H54 (cell line): ENCODE results near the gene INPP4A.

Experiments
- DNase-seq: peaks from one replicate; pipeline ENCODE4 v3.0.0; 2011; ENCODE audit warnings: low spot score, mixed read lengths; ENCODE audit not compliant: insufficient read length
- FAIRE-seq: peaks from 3 replicates; lab custom pipeline; 2011; peaks lifted over from hg19 to GRCh38; lab: Jason Lieb, UNC
- POLR2A ChIP-seq: IDR thresholded peaks from 2 replicates; pipeline ENCODE4 v1.6.1; 2011; ENCODE audit warnings: low read depth, mild to moderate bottlenecking, low read length

INPP4A gene

GRCh38 chr2:98445683-98446581 is 1.3 kb downstream of the INPP4A start:
- DNase-seq (no peak), FAIRE-seq (no peak)
- no peak for TF ChIP-seq POLR2A

- FAIRE-seq, result no peak
- no peak for TF ChIP-seq POLR2A
- no peak for DNase-seq
These were observed 2.2 kb downstream of the INPP4A start for GRCh38 chr2:98446850-98447249.

- no peak for TF ChIP-seq POLR2A
- FAIRE-seq (no peak), DNase-seq (no peak)
These were observed 3.9 kb downstream of the INPP4A start for GRCh38 chr2:98448441-98449145.

- FAIRE-seq (no peak), DNase-seq (no peak)
- TF ChIP-seq POLR2A, result no peak
These were observed 7.9 kb downstream of the INPP4A start for GRCh38 chr2:98452396-98453027.

GRCh38 chr2:98453083-98453482 is 8.4 kb downstream of the INPP4A start:
- TF ChIP-seq POLR2A, result no peak
- DNase-seq (no peak), FAIRE-seq (no peak)

- TF ChIP-seq POLR2A, result no peak
- DNase-seq (no peak), FAIRE-seq (no peak)
These were observed 8.9 kb downstream of the INPP4A start for GRCh38 chr2:98453531-98453930.

- FAIRE-seq, result no peak
- no peak for TF ChIP-seq POLR2A
These were observed 9.4 kb downstream of the INPP4A start for GRCh38 chr2:98454073-98454472.

GRCh38 chr2:98454500-98455235 is 10.0 kb downstream of the INPP4A start:
- no peak for TF ChIP-seq POLR2A
- peak; percentile 40 for DNase-seq
- no peak for FAIRE-seq

More at GRCh38 chr2:98454073-98454472, 9.4 kb downstream of the INPP4A start:
- DNase-seq, result no peak

- TF ChIP-seq POLR2A, result no peak
- FAIRE-seq (no peak), DNase-seq (no peak)
These were observed 10.9 kb downstream of the INPP4A start for GRCh38 chr2:98455494-98455976.

- TF ChIP-seq POLR2A, result no peak
- peak; percentile 20 for FAIRE-seq
- DNase-seq, result peak; percentile 50
These were observed 12.5 kb downstream of the INPP4A start for GRCh38 chr2:98457045-98457696.

- TF ChIP-seq POLR2A, result no peak
- FAIRE-seq (no peak), DNase-seq (no peak)
These were observed 13.5 kb downstream of the INPP4A start for GRCh38 chr2:98458207-98458606.

GRCh38 chr2:98458667-98459380 is 14.2 kb downstream of the INPP4A start:
- TF ChIP-seq POLR2A, result no peak
- FAIRE-seq (no peak), DNase-seq (no peak)
